Ectodermal cell (in vitro differentiated cells): ENCODE measurements around the gene GPR142. TPM values are rescaled to one million over a fixed set of nuclear protein-coding genes. Genes with fewer than 3 reads are reported as not detected.
A peak's percentile ranks its signal among the peaks of the same experiment; 100 is the strongest.

Experiments used
- H3K27ac ChIP-seq: 2 replicates; pipeline ENCODE4 v1.7.0; 2013; ENCODE audit warnings: mild to moderate bottlenecking, low read depth, low read length; ENCODE audit not compliant: insufficient read depth, poor library complexity, severe bottlenecking
- H3K27me3 ChIP-seq: 2 replicates; pipeline ENCODE4 v1.7.0; 2013; ENCODE audit warnings: mild to moderate bottlenecking, low read length; ENCODE audit not compliant: insufficient read depth, control insufficient read depth, poor library complexity, severe bottlenecking
- H3K36me3 ChIP-seq: one replicate; pipeline ENCODE4 v1.7.0; 2013; ENCODE audit warnings: low read length; ENCODE audit not compliant: control insufficient read depth, insufficient read depth
- H3K4me1 ChIP-seq: one replicate; pipeline ENCODE4 v1.7.0; 2013; ENCODE audit warnings: low read length; ENCODE audit not compliant: control insufficient read depth, insufficient read depth
- H3K4me3 ChIP-seq: 2 replicates; pipeline ENCODE4 v1.7.0; 2013; ENCODE audit warnings: low read depth, low read length, control low read depth; ENCODE audit not compliant: insufficient read depth
- H3K9me3 ChIP-seq: 2 replicates; pipeline ENCODE4 v1.7.0; 2013; ENCODE audit warnings: mild to moderate bottlenecking, low read length, moderate library complexity; ENCODE audit not compliant: control insufficient read depth
- WGBS, 2 experiments: methylation state at CpG; one replicate each; pipeline ENCODE4 v1.1.7; 2013; ENCODE audit warnings: missing lambda C conversion rate in 2 of 2; 5-methylcytosine and 5-hydroxymethylcytosine counted together
- polyA plus RNA-seq, 4 experiments: library from polyadenylated mRNA; stranded (reverse); fragments of 50-300 nt; gene quantifications; one replicate each; pipeline ENCODE4 v1.2.3, GENCODE V29; 2013

Gene GPR142
- not detected for polyA plus RNA-seq (2013, experiment 1 of 4)
- polyA plus RNA-seq (2013, experiment 2 of 4), result 0.48 TPM
- 0.43 TPM for polyA plus RNA-seq (2013, experiment 3 of 4)
- polyA plus RNA-seq (2013, experiment 4 of 4), result not detected

DNA sequence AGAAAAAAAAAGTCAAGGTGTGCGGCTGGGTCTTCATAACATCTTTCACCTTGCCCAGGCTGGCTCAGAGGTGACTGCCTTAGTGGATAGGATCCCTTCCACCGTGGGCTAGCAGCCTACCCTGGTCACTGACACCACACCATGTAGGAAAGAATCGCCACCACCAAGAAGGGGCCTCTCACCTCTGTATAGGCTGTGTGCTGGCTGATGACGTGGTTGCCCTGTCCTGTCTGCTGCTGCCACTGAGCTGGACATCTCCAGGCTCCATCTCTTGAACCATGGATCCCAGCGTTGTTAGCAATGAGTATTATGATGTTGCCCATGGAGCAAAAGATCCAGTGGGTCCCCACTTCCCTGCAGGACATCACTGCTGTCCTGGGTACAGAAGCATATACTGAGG lies at the start of gene GPR142:
TSS of gene GPR142 (plus strand) at position 301 of the 400 bp plus-strand sequence. CDS start 2,035 bp downstream, outside the sequence.
- peaks cover 20% of the 10 kb centered on the region for H3K4me1 ChIP-seq
- 91 to 94% methylated on average over 5 of the region's 5 CpGs for WGBS, 2 experiments
- H3K27me3 ChIP-seq, result no peaks in the 10 kb centered on the region
- no peak within 1 kb of the TSS for H3K27ac ChIP-seq
- no peaks in the 10 kb centered on the region for H3K36me3 ChIP-seq
- H3K9me3 ChIP-seq, result no peaks in the 10 kb centered on the region
- no peak within 1 kb of the TSS for H3K4me3 ChIP-seq

- WGBS, 2 experiments, result 94 to 95% methylated on average over 10 of the region's 10 CpGs
- Histone ChIP-seq H3K4me3 (no peak overlapping the region), H3K9me3 (no peaks in the 10 kb centered on the region), H3K27me3 (peaks cover 8% of the 10 kb centered on the region), H3K4me1 (no peaks in the 10 kb centered on the region), H3K27ac (no peak overlapping the region), H3K36me3 (no peaks in the 10 kb centered on the region)
Measured at GRCh38 chr17:74318391-74318790, 48.9 kb upstream of the GPR142 start.

DNA sequence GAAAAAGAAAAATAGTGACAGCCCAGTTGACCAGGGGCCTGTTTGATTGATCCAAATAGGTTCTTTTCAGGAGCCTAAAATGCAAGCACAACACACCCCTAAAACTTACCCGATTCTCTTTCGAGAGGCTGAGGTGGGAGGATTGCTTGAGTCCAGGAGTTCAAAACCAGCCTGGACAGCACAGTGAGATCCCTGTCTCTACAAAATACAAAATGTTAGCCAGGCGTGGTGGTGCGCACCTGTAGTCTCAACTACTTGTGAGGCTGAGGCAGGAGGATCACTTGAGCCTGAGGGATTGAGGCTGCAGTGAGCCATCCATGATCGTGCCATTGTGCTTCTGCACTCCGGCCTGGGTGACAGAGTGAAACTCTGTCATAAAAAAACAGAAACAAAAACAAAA lies 42.8 kb upstream of the GPR142 start:
- H3K27ac ChIP-seq, result no peak overlapping the region
- no peak overlapping the region for H3K4me3 ChIP-seq
- 85 to 86% methylated on average over 6 of the region's 6 CpGs for WGBS, 2 experiments
- H3K27me3 ChIP-seq, result peaks cover 49% of the 10 kb centered on the region
- H3K36me3 ChIP-seq, result no peaks in the 10 kb centered on the region
- peaks cover 16% of the 10 kb centered on the region for H3K4me1 ChIP-seq
- no peaks in the 10 kb centered on the region for H3K9me3 ChIP-seq

- WGBS, 2 experiments, result 62 to 67% methylated on average over 11 of the region's 11 CpGs
- peaks cover 49% of the 10 kb centered on the region for H3K27me3 ChIP-seq
- no peak overlapping the region for H3K4me3 ChIP-seq
- peaks cover 16% of the 10 kb centered on the region for H3K4me1 ChIP-seq
- no peaks in the 10 kb centered on the region for H3K36me3 ChIP-seq
- no peaks in the 10 kb centered on the region for H3K9me3 ChIP-seq
- no peak overlapping the region for H3K27ac ChIP-seq
Measured at GRCh38 chr17:74325376-74325742, 41.9 kb upstream of the GPR142 start.

- no peaks in the 10 kb centered on the region for H3K9me3 ChIP-seq
- H3K36me3 ChIP-seq, result no peaks in the 10 kb centered on the region
- H3K4me3 ChIP-seq, result peak within 1 kb of the TSS; percentile 26
- H3K27me3 ChIP-seq, result peaks cover 49% of the 10 kb centered on the region
- 6% methylated on average over 73 of the region's 73 CpGs for WGBS, 2 experiments
- peaks cover 16% of the 10 kb centered on the region for H3K4me1 ChIP-seq
- H3K27ac ChIP-seq, result no peak within 1 kb of the TSS
Measured at GRCh38 chr17:74325743-74326379, 41.4 kb upstream of the GPR142 start, which contains the start of gene KIF19. Gene KIF19 (plus strand): TSS chr17:74326226. CDS start chr17:74326350, 124 bp downstream.

GRCh38 chr17:74326506-74326905 lies 40.8 kb upstream of the GPR142 start:
- peaks cover 49% of the 10 kb centered on the region for H3K27me3 ChIP-seq
- 25 to 27% methylated on average over 10 of the region's 10 CpGs for WGBS, 2 experiments

GRCh38 chr17:74328487-74328886 lies 38.8 kb upstream of the GPR142 start:
- Histone ChIP-seq H3K4me1 (peaks cover 27% of the 10 kb centered on the region), H3K27ac (no peak overlapping the region), H3K27me3 (peaks cover 41% of the 10 kb centered on the region), H3K4me3 (no peak overlapping the region), H3K36me3 (no peaks in the 10 kb centered on the region), H3K9me3 (no peaks in the 10 kb centered on the region)
- 93 to 96% methylated on average over 3 of the region's 3 CpGs for WGBS, 2 experiments

More at GRCh38 chr17:74326506-74326905, 40.8 kb upstream of the GPR142 start:
- Histone ChIP-seq H3K9me3 (no peaks in the 10 kb centered on the region), H3K4me1 (peaks cover 16% of the 10 kb centered on the region), H3K27ac (no peak overlapping the region), H3K36me3 (no peaks in the 10 kb centered on the region), H3K4me3 (peak overlapping the region; percentile 26)

- H3K27ac ChIP-seq, result no peak overlapping the region
- no peak overlapping the region for H3K4me3 ChIP-seq
- no peaks in the 10 kb centered on the region for H3K9me3 ChIP-seq
- no peaks in the 10 kb centered on the region for H3K36me3 ChIP-seq
- WGBS, 2 experiments, result 92 to 94% methylated on average over 3 of the region's 3 CpGs
- peaks cover 38% of the 10 kb centered on the region for H3K27me3 ChIP-seq
- peaks cover 27% of the 10 kb centered on the region for H3K4me1 ChIP-seq
Measured at GRCh38 chr17:74329378-74329777, 37.9 kb upstream of the GPR142 start.

- Histone ChIP-seq H3K27me3 (peaks cover 28% of the 10 kb centered on the region), H3K4me1 (peaks cover 26% of the 10 kb centered on the region), H3K9me3 (no peaks in the 10 kb centered on the region), H3K4me3 (no peak overlapping the region), H3K27ac (no peak overlapping the region), H3K36me3 (no peaks in the 10 kb centered on the region)
- WGBS, 2 experiments, result 84 to 86% methylated on average over 8 of the region's 8 CpGs
Measured at GRCh38 chr17:74330446-74330845, 36.9 kb upstream of the GPR142 start.

- Histone ChIP-seq H3K27ac (no peak overlapping the region), H3K4me3 (no peak overlapping the region), H3K4me1 (peaks cover 12% of the 10 kb centered on the region), H3K36me3 (no peaks in the 10 kb centered on the region), H3K27me3 (peaks cover 11% of the 10 kb centered on the region), H3K9me3 (no peaks in the 10 kb centered on the region)
- WGBS, 2 experiments, result 71 to 74% methylated on average over 7 of the region's 7 CpGs
Measured at GRCh38 chr17:74332017-74332650, 35.2 kb upstream of the GPR142 start.
